Mucosa of rectum (tissue), 2 donors: ENCODE data around the gene CAPN12.
"Not testable (repeated sequence)": the region's sequence is repeated elsewhere in the genome, so short reads cannot be mapped to it uniquely, and the experiment has no call there.

Experiments
- H3K27ac ChIP-seq, 2 donors: one replicate each; pipeline ENCODE4 v1.7.0; 2013; ENCODE audit warnings: inconsistent platforms in 2 of 2, low read depth in 2 of 2, low read length in 2 of 2
- H3K27me3 ChIP-seq, 2 donors: one replicate each; pipeline ENCODE4 v1.7.0; 2013; ENCODE audit warnings: low read length in 2 of 2; ENCODE audit not compliant: control insufficient read depth in 2 of 2, insufficient read depth in 2 of 2
- H3K36me3 ChIP-seq, 2 donors: one replicate each; pipeline ENCODE4 v1.7.0; 2013; ENCODE audit warnings: low read length in 2 of 2; ENCODE audit not compliant: control insufficient read depth in 2 of 2, insufficient read depth in 2 of 2
- H3K4me1 ChIP-seq, 2 donors: one replicate each; pipeline ENCODE4 v1.7.0; 2013; ENCODE audit warnings: low read length in 2 of 2, mild to moderate bottlenecking in 1 of 2; ENCODE audit not compliant: control insufficient read depth in 2 of 2, insufficient read depth in 2 of 2
- H3K4me3 ChIP-seq, 2 donors: one replicate each; pipeline ENCODE4 v1.7.0; 2013; ENCODE audit warnings: low read length in 2 of 2
- H3K9ac ChIP-seq, 2 donors: one replicate each; pipeline ENCODE4 v1.7.0; 2013; ENCODE audit warnings: low read length in 2 of 2, low read depth in 1 of 2, mild to moderate bottlenecking in 1 of 2
- H3K9me3 ChIP-seq, 2 donors: one replicate each; pipeline ENCODE4 v1.7.0; 2013; ENCODE audit warnings: low read length in 2 of 2; ENCODE audit not compliant: control insufficient read depth in 2 of 2
- donor health status: healthy.
- donor health status: Normal muscosa, but diverticular disease.

The CAPN12 gene

GRCh38 chr19:38753783-38754182, 9.5 kb upstream of the CAPN12 start:
- not testable (repeated sequence) for H3K4me1 ChIP-seq, H3K36me3 ChIP-seq, H3K9me3 ChIP-seq, H3K9ac ChIP-seq, H3K4me3 ChIP-seq, H3K27me3 ChIP-seq, H3K27ac ChIP-seq

GRCh38 chr19:38745316-38745715, 1.0 kb upstream of the CAPN12 start:
- H3K9ac ChIP-seq: no peak overlapping the region
- H3K27me3 ChIP-seq: no peaks in the 10 kb centered on the region
- H3K9me3 ChIP-seq: no peaks in the 10 kb centered on the region
- no peak overlapping the region for H3K4me3 ChIP-seq
- H3K36me3 ChIP-seq: no peaks in the 10 kb centered on the region
- H3K4me1 ChIP-seq: no peaks in the 10 kb centered on the region
- H3K27ac ChIP-seq: no peak overlapping the region

DNA sequence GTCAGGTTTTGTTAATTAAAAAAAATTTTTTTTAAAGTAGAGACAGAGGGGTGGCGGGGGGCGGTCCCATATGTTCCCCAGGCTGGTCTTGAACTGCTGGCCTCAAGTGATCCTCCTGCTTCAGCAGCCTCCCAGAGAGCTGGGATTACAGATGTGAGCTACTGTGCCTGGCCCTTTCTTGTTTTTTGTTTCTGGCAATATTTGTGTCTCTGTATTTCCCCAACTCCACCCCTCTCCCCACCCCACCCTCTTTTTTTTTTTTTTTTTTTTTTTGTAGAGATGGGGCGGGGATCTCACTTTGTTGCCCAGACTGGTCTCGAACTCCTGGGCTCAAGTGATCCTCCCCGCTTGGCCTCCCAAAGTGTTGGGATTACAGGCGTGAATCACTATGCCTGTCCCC, 600 bp upstream of the CAPN12 start:
- no peaks in the 10 kb centered on the region for H3K4me1 ChIP-seq
- no peak overlapping the region for H3K4me3 ChIP-seq
- no peak overlapping the region for H3K27ac ChIP-seq
- H3K9ac ChIP-seq: no peak overlapping the region
- H3K27me3 ChIP-seq: no peaks in the 10 kb centered on the region
- H3K9me3 ChIP-seq: no peaks in the 10 kb centered on the region
- no peaks in the 10 kb centered on the region for H3K36me3 ChIP-seq

DNA sequence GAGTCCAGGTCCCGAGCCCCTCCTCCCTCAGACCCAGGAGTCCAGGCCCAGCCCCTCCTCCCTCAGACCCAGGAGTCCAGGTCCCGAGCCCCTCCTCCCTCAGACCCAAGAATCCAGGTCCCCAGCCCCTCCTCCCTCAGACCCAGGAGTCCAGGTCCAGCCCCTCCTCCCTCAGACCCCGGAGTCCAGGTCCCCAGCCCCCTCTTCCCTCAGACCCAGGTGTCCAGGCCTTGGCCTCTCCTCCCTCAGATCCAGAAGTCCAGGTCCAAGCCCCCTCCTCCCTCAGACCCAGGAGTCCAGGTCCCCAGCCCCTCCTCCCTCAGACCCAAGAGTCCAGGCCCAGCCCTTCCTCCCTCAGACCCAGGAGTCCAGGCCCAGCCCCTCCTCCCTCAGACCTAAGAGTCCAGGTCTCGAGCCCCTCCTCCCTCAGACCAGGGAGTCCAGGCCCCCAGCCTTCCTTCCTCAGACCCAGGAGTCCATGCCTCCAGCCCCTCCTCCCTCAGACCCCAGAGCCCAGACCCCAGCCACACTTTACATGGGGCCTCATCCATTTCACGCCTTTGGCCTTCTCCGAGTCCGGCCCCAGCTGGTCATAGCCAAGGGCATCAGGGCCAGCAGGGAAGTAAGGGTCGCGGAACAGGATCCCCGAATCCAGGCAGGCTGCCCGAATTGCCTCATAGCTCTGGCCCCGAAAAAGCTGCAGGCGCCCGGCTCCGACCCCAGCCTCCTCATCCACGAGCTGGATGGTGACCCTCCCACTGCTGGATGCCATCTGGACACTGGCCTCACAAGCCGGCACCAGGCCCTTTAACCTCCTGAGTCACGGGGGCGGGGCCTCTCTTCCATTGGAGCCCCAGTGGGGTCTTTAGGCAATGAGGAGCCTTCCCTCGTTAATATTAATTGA, 628 bp downstream of the CAPN12 start:
- Histone ChIP-seq H3K27ac (no peak overlapping the region), H3K4me1 (no peaks in the 10 kb centered on the region), H3K27me3 (no peaks in the 10 kb centered on the region), H3K9me3 (no peaks in the 10 kb centered on the region), H3K36me3 (no peaks in the 10 kb centered on the region), H3K4me3 (no peak overlapping the region), H3K9ac (no peak overlapping the region)

DNA sequence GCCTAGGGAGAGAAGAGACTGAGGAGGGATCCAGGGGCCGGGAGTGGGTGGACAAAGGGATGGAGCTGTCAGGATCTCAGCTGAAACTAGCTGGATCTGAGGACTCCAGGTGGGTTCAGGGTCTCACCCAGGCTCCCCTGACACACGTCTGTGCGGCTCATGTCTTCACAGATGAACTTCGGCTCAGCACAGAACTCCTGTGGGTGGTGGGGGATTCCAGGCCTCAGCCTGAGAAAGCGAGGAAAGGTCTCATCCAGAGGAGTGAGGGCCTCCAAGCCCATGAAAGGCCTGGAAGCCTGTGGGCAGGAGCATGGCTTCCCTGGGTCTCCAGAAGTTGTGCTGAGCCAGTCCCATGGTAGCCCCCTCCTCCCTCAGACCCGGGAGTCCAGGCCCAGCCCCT, 1.4 kb downstream of the CAPN12 start:
- Histone ChIP-seq H3K27ac (no peak overlapping the region), H3K27me3 (no peaks in the 10 kb centered on the region), H3K9ac (no peak overlapping the region)

GRCh38 chr19:38742296-38742695, 2.0 kb downstream of the CAPN12 start:
- Histone ChIP-seq H3K27me3 (no peaks in the 10 kb centered on the region), H3K36me3 (no peaks in the 10 kb centered on the region), H3K9ac (no peak overlapping the region), H3K27ac (no peak overlapping the region), H3K4me3 (no peak overlapping the region), H3K4me1 (no peaks in the 10 kb centered on the region), H3K9me3 (no peaks in the 10 kb centered on the region)

More for the DNA sequence above, 1.4 kb downstream of the CAPN12 start:
- Histone ChIP-seq H3K36me3 (no peaks in the 10 kb centered on the region), H3K9me3 (no peaks in the 10 kb centered on the region), H3K4me1 (no peaks in the 10 kb centered on the region), H3K4me3 (no peak overlapping the region)

DNA sequence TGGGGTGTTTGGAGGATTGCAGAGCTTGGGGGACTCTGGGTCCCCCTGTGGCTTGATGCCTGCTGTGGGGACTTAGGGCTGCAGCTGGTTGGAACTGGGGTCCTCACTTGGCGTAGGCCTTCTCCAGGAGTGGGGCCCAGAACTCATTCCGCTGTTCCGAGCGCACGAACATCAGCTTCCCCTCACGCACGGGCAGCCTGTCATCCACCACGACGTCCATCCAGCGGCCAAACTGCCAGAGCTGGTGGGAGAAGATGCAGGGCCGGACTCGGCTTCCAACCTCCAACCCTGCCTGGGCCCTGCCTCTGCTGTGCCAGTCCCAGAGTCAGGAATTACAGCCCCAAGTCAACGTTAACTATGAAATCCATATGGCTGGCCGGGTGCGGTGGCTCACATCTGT, 2.6 kb downstream of the CAPN12 start:
- Histone ChIP-seq H3K9ac (no peak overlapping the region), H3K9me3 (no peaks in the 10 kb centered on the region)

DNA sequence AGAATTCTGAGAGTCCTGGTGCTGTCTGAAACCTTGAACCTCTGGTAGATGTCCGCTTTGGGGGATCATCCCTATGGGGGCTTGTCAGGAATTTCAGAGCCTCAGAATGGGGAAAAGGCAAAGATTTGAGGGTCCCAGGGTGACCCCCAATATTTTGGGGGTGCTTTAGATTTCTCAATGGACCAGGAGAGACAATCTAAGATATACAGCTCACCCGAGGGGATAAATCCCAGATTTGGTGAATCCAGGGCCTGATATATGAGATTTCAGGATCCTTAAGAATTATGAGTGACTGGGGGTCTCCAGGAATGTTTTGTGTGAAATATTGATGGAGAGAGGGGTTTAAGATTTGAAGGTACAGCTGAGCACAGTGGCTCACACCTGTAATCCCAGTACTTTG, 3.3 kb downstream of the CAPN12 start:
- Histone ChIP-seq H3K4me1 (peaks cover 0 to 4% of the 10 kb centered on the region in 2 donors), H3K36me3 (no peaks in the 10 kb centered on the region), H3K9ac (no peak overlapping the region), H3K27ac (no peak overlapping the region), H3K9me3 (no peaks in the 10 kb centered on the region), H3K4me3 (no peak overlapping the region), H3K27me3 (no peaks in the 10 kb centered on the region)

More for the DNA sequence above, 2.6 kb downstream of the CAPN12 start:
- Histone ChIP-seq H3K27ac (no peak overlapping the region), H3K27me3 (no peaks in the 10 kb centered on the region), H3K36me3 (no peaks in the 10 kb centered on the region), H3K4me1 (peaks cover 0 to under 1% of the 10 kb centered on the region in 2 donors), H3K4me3 (no peak overlapping the region)

- Histone ChIP-seq H3K4me3 (no peak overlapping the region), H3K36me3 (no peaks in the 10 kb centered on the region), H3K4me1 (peaks cover 0 to 4% of the 10 kb centered on the region in 2 donors), H3K27ac (no peak overlapping the region), H3K9me3 (no peaks in the 10 kb centered on the region), H3K9ac (no peak overlapping the region), H3K27me3 (no peaks in the 10 kb centered on the region)
These were observed 4.0 kb downstream of the CAPN12 start for GRCh38 chr19:38740257-38740592.

DNA sequence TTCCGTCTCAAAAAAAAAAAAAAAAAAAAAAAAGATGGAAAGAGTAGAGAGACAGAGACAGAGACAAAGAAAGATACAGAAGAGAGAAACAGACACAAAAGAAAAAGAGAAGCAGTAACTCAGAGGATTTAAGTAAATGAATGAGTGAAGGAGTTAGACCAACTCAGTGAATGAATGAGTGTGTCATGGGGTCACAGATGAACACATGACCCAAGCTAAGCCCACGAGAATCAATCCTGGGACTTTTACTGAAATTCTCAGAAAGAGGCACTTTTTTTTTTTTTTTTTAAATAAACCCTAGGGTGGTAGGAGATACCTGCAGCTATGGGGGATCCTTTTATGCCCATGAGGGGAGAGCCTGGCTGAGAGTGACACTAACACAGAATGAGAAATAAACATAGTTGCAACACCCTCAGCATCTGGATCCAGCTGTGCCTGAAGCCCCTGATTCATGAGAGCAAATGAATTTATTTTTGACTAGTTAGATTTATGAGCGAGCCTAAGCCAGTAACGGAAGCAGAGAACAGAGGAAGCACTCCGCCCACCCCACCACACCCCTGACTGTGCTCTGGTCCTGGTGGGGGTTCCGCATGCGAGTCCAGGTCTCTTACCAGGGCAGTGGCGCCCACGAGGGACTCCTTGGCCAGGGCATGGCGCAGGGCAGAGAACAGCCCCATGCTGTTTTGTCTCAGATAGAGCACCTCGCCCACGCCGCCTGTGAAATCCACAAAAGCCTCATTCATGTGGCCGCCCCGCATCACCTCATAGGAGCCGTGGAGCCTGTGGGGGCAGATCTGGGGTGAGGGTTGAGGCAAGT, 4.6 kb downstream of the CAPN12 start:
- no peak overlapping the region for H3K4me3 ChIP-seq
- no peaks in the 10 kb centered on the region for H3K9me3 ChIP-seq
- H3K36me3 ChIP-seq: no peaks in the 10 kb centered on the region
- H3K4me1 ChIP-seq: peaks cover 4 to 5% of the 10 kb centered on the region in 2 donors
- no peaks in the 10 kb centered on the region for H3K27me3 ChIP-seq
- no peak overlapping the region for H3K27ac ChIP-seq
- H3K9ac ChIP-seq: no peak overlapping the region
